ENCODE data around the gene NTM.

Gene NTM

DNA sequence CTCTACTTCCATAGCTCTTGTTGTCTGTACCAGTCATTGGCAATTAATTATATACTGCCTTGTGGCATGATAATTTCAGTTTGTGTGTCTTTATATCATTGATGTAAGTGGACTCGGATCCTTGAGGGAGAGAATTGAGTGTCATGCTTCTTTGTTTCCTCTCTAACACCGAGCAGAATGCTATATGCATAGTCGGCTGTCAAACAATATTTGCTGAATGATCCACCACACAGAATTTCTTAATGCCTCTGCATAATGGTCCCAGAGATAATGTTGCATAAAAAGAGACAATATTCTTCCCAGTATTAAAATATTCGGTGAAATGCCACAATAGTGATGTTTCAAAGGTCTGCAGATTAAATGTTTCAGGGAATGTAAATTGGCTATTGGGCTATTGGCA is 664.8 kb downstream of the NTM start:
- H3K4me3 ChIP-seq (ENCODE audit: low read depth, low read length): no peak overlapping the region
- TF ChIP-seq, protein P1, sequence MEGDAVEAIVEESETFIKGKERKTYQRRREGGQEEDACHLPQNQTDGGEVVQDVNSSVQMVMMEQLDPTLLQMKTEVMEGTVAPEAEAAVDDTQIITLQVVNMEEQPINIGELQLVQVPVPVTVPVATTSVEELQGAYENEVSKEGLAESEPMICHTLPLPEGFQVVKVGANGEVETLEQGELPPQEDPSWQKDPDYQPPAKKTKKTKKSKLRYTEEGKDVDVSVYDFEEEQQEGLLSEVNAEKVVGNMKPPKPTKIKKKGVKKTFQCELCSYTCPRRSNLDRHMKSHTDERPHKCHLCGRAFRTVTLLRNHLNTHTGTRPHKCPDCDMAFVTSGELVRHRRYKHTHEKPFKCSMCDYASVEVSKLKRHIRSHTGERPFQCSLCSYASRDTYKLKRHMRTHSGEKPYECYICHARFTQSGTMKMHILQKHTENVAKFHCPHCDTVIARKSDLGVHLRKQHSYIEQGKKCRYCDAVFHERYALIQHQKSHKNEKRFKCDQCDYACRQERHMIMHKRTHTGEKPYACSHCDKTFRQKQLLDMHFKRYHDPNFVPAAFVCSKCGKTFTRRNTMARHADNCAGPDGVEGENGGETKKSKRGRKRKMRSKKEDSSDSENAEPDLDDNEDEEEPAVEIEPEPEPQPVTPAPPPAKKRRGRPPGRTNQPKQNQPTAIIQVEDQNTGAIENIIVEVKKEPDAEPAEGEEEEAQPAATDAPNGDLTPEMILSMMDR (IDR thresholded peaks at IDR 0.05; ENCODE audit: borderline replicate concordance, insufficient read depth, low read depth, low read length): no peak

DNA sequence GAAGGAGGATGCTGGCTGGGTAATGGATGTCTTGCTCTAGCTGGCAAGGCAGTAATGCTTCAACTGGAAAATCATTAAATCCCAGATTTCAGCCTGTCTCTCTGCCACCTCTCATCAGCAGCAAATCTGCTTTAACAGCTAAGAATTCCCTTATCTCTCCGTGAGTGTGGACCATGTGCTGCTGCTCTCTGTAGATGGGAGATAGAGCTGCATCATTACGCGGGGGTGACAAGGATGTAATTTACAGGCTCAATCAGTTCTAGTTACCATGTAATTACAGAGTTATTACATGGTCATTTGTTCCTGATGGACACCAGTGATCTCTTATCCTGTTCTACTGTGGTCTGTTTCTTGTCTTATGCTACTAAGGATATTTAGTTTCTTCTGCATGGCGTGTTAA is 665.4 kb downstream of the NTM start:
- no peak overlapping the region for H3K4me3 ChIP-seq (ENCODE audit: low read depth, low read length)
- TF ChIP-seq, protein P1 (IDR thresholded peaks at IDR 0.05; ENCODE audit: borderline replicate concordance, insufficient read depth, low read depth, low read length): no peak

DNA sequence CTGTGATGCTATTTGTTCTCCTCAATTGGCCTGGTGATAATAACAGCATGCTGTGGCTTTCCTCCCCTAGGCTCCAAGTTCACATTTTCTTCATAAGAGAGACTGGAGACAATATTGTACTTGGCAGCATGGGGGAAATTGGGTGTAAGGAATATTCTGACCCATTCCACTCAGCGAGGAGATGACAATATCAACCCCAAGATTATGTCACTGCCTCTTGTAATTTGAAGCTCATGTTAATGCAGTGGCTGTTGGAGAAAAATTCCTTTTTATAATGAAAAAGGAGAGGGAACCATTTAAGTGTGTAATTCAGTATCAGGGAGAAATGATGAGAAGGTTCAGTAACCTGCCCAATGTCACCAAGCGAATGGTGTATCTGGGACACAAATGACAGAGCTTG is 665.8 kb downstream of the NTM start:
- H3K4me3 ChIP-seq (ENCODE audit: low read depth, low read length): no peak overlapping the region
- TF ChIP-seq, protein P1 (IDR thresholded peaks at IDR 0.05; ENCODE audit: borderline replicate concordance, insufficient read depth, low read depth, low read length): no peak

DNA sequence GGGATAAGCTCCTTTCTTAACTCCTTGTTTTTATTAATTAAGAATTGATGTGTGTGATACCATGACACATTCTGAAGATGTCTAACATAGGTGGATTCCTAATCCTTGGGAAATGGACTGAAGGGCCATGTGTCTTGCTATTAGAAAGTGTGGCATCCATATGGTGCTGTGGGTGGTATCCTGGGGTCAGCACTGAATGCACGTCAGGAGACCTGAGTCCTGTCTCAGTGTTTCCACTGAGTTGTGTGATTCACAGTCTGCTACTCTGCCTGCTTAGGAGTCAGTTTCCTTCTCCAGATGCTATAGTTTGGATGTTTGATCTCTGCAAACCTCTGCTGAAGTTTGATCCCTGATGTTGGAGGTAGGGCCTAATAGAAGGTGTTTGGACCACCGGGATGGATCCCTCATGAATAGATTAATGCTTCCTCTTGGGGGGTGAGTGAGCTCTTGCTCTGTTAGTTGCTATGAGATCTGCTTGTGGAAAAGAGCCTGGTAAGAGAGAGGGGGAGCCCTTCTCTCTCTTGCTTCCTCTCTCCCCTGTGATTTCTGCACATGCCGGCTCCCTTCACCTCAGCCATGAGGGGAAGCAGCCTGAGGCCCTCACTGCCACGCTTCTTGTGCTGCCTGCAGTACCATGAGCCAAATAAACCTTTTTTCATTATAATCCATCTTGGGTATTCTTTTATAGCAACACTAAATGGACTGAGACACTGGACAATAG is 666.5 kb downstream of the NTM start:
- TF ChIP-seq, protein P1 (IDR thresholded peaks at IDR 0.05; ENCODE audit: borderline replicate concordance, insufficient read depth, low read depth, low read length): no peak
- no peak overlapping the region for H3K4me3 ChIP-seq (ENCODE audit: low read depth, low read length)

DNA sequence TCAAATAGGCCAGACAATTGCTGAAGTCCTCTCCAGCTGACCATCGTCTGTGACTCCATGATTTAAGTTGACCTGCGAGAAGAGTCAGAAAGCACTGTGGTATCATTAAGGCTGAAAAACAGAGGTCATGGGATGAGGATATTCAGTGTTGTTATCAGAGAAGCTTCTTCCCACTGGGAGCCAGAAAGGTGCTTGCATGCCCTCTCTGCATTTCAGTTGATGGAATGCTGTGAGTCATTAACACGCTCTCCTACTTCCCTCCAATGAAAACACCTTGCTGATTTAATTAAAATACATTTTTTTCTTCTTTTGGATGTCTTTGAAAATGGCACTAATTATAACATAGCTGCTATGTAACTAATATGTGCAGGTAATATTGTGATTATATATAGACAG is 667.0 kb downstream of the NTM start:
- H3K4me3 ChIP-seq (ENCODE audit: low read depth, low read length): no peak overlapping the region
- TF ChIP-seq, protein P1 (IDR thresholded peaks at IDR 0.05; ENCODE audit: borderline replicate concordance, insufficient read depth, low read depth, low read length): no peak

DNA sequence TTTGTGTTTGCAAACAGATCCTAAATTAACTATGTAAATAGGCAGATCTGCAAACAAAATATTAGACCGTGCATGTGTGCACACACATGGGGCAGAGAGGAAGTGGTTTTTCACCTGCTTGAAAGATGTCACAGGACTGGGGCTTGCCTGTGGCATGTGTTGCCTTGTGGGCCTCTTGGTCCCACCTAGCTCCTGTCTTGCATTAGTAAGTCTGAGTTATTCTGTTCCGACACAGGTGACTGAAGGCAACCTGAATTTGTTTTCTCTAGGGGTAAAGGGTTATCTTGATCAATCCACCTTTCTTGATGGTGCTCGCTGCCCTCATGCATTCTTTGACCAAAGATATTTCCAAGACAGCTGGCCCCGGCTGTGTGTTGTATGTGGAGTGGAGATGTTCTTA is 667.5 kb downstream of the NTM start:
- TF ChIP-seq, protein P1 (IDR thresholded peaks at IDR 0.05; ENCODE audit: borderline replicate concordance, insufficient read depth, low read depth, low read length): no peak
- H3K4me3 ChIP-seq (ENCODE audit: low read depth, low read length): no peak overlapping the region

DNA sequence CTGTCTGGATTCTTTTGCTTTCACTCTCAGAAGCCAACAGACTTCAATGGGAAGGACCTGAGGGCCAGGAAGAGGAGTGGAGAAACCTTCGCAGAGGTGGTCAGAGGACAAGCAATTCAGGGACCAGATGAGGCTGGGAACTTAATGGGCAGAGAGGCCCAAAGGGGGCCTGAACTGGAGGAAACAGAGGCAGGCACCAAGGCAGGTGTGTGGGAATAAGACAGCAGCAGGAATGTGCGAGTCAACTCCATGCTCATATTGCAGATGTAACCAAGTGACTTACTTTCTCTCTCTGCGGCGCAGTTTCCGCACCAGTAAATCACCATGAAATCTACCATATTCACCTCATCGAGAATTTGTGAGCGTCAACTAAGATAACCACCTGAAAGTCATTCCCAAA is 669.1 kb downstream of the NTM start:
- no peak overlapping the region for H3K4me3 ChIP-seq (ENCODE audit: low read depth, low read length)
- TF ChIP-seq, protein P1 (IDR thresholded peaks at IDR 0.05; ENCODE audit: borderline replicate concordance, insufficient read depth, low read depth, low read length): no peak

Measured in GM12875 (cell line).